ENCODE measurements around the gene TTC39B. TPM values are rescaled to one million over a fixed set of nuclear protein-coding genes. Genes with fewer than 3 reads are reported as not detected.
A peak's percentile ranks its signal among the peaks of the same experiment; 100 is the strongest.

Gene TTC39B
- polyA plus RNA-seq (2013, experiment 1 of 2) = 2.0 TPM
- polyA plus RNA-seq (2013, experiment 2 of 2) = 1.7 TPM

GRCh38 chr9:15306757-15307522 lies at the start of gene TTC39B:
Gene TTC39B, minus strand, starts transcription at chr9:15307216. Its CDS starts 91 bp downstream, at chr9:15307125.
- Histone ChIP-seq H3K4me1 (ENCODE audit: control insufficient read depth in 2 of 2, insufficient read depth in 1 of 2, low read depth in 1 of 2, low read length in 2 of 2) (peaks cover 4 to 7% of the 10 kb centered on the region in 2 donors), H3K27me3 (ENCODE audit: control insufficient read depth in 3 of 3, insufficient read depth in 3 of 3, low read depth in 1 of 3, low read length in 3 of 3) (peaks cover 0 to 7% (median 4%) of the 10 kb centered on the region in 3 experiments)
- DNase-seq (ENCODE audit: low spot score) = peak; percentile 90

GRCh38 chr9:15355669-15356068 lies 48.7 kb upstream of the TTC39B start:
- H2BK12ac ChIP-seq (ENCODE audit: low read length) = no peak overlapping the region
- no peak overlapping the region for H2AFZ ChIP-seq (ENCODE audit: low read length)
- H4K8ac ChIP-seq (ENCODE audit: low read depth, low read length) = no peak overlapping the region
- no peak overlapping the region for H3K18ac ChIP-seq (ENCODE audit: low read length)
- no peak overlapping the region for H3K4ac ChIP-seq (ENCODE audit: low read length)
- no peaks in the 10 kb centered on the region for H3K4me1 ChIP-seq (ENCODE audit: control insufficient read depth in 2 of 2, insufficient read depth in 1 of 2, low read depth in 1 of 2, low read length in 2 of 2)
- H3K27me3 ChIP-seq (ENCODE audit: control insufficient read depth in 3 of 3, insufficient read depth in 3 of 3, low read depth in 1 of 3, low read length in 3 of 3) = no peaks in the 10 kb centered on the region
- no peak overlapping the region for H3K9ac ChIP-seq (ENCODE audit: low read depth, low read length, poor library complexity)
- H3K27ac ChIP-seq (replicated peaks; ENCODE audit: low read length) = no peak overlapping the region
- H3K4me3 ChIP-seq (ENCODE audit: low read length in 2 of 2) = no peak overlapping the region
- no CpG with 5 or more reads among the region's 6 CpGs for WGBS, 2 donors (ENCODE audit: extremely low coverage in 2 of 2, insufficient read length in 2 of 2, insufficient replicate concordance in 1 of 2)
- H2BK5ac ChIP-seq (ENCODE audit: low read length) = no peak overlapping the region
- no peaks in the 10 kb centered on the region for H3K9me3 ChIP-seq (replicated peaks in 1 of 2; ENCODE audit: control insufficient read depth in 2 of 2, insufficient read depth in 1 of 2, low read depth in 1 of 2, low read length in 2 of 2)
- DNase-seq (ENCODE audit: low spot score) = no peak
- no peak overlapping the region for H4K91ac ChIP-seq (ENCODE audit: low read depth, low read length, poor library complexity)
- H3K14ac ChIP-seq (ENCODE audit: low read length) = no peak overlapping the region
- H2BK120ac ChIP-seq (ENCODE audit: low read depth, low read length) = no peak overlapping the region
- H3K79me1 ChIP-seq (ENCODE audit: low read depth, low read length) = no peaks in the 10 kb centered on the region
- H2AK5ac ChIP-seq (ENCODE audit: low read depth, low read length) = no peak overlapping the region
- H3K4me2 ChIP-seq (ENCODE audit: insufficient read depth, low read length, poor library complexity, severe bottlenecking) = no peak overlapping the region
- H3K36me3 ChIP-seq (replicated peaks in 1 of 2; ENCODE audit: control insufficient read depth in 2 of 2, insufficient read depth in 2 of 2, low read length in 2 of 2) = no peaks in the 10 kb centered on the region
- no peak overlapping the region for H2BK15ac ChIP-seq (ENCODE audit: low read length)
- H3K23ac ChIP-seq (ENCODE audit: low read depth, low read length, poor library complexity) = no peak overlapping the region

More at GRCh38 chr9:15306757-15307522, at the start of gene TTC39B:
- Histone ChIP-seq H3K79me1 (ENCODE audit: low read depth, low read length) (no peaks in the 10 kb centered on the region), H3K18ac (ENCODE audit: low read length) (peak within 1 kb of the TSS; percentile 97), H3K27ac (replicated peaks; ENCODE audit: low read length) (peak within 1 kb of the TSS; percentile 73), H2BK12ac (ENCODE audit: low read length) (peak within 1 kb of the TSS; percentile 68), H2AK5ac (ENCODE audit: low read depth, low read length) (no peak within 1 kb of the TSS), H3K36me3 (replicated peaks in 1 of 2; ENCODE audit: control insufficient read depth in 2 of 2, insufficient read depth in 2 of 2, low read length in 2 of 2) (no peaks in the 10 kb centered on the region), H3K9ac (ENCODE audit: low read depth, low read length, poor library complexity) (peak within 1 kb of the TSS; percentile 86), H3K4me2 (ENCODE audit: insufficient read depth, low read length, poor library complexity, severe bottlenecking) (peak within 1 kb of the TSS; percentile 87), H4K91ac (ENCODE audit: low read depth, low read length, poor library complexity) (no peak within 1 kb of the TSS), H3K23ac (ENCODE audit: low read depth, low read length, poor library complexity) (peak within 1 kb of the TSS; percentile 81), H3K4ac (ENCODE audit: low read length) (no peak within 1 kb of the TSS), H3K14ac (ENCODE audit: low read length) (no peak within 1 kb of the TSS), H2AFZ (ENCODE audit: low read length) (peak within 1 kb of the TSS; percentile 100), H3K4me3 (ENCODE audit: low read length in 2 of 2) (peak within 1 kb of the TSS; percentile 93 to 94), H2BK5ac (ENCODE audit: low read length) (peak within 1 kb of the TSS; percentile 82), H2BK120ac (ENCODE audit: low read depth, low read length) (no peak within 1 kb of the TSS), H3K9me3 (replicated peaks in 1 of 2; ENCODE audit: control insufficient read depth in 2 of 2, insufficient read depth in 1 of 2, low read depth in 1 of 2, low read length in 2 of 2) (no peaks in the 10 kb centered on the region), H4K8ac (ENCODE audit: low read depth, low read length) (no peak within 1 kb of the TSS), H2BK15ac (ENCODE audit: low read length) (peak within 1 kb of the TSS; percentile 89)
- no CpG with 5 or more reads among the region's 67 CpGs for WGBS, 2 donors (ENCODE audit: extremely low coverage in 2 of 2, insufficient read length in 2 of 2, insufficient replicate concordance in 1 of 2)

- Histone ChIP-seq H2BK5ac (ENCODE audit: low read length) (no peak overlapping the region), H3K4me2 (ENCODE audit: insufficient read depth, low read length, poor library complexity, severe bottlenecking) (no peak overlapping the region), H3K27me3 (ENCODE audit: control insufficient read depth in 3 of 3, insufficient read depth in 3 of 3, low read depth in 1 of 3, low read length in 3 of 3) (no peaks in the 10 kb centered on the region), H3K27ac (replicated peaks; ENCODE audit: low read length) (no peak overlapping the region), H2BK15ac (ENCODE audit: low read length) (no peak overlapping the region), H2AFZ (ENCODE audit: low read length) (no peak overlapping the region), H3K18ac (ENCODE audit: low read length) (no peak overlapping the region), H3K23ac (ENCODE audit: low read depth, low read length, poor library complexity) (no peak overlapping the region), H3K14ac (ENCODE audit: low read length) (no peak overlapping the region), H4K8ac (ENCODE audit: low read depth, low read length) (no peak overlapping the region), H3K4ac (ENCODE audit: low read length) (no peak overlapping the region), H3K9ac (ENCODE audit: low read depth, low read length, poor library complexity) (no peak overlapping the region), H2BK12ac (ENCODE audit: low read length) (no peak overlapping the region), H2BK120ac (ENCODE audit: low read depth, low read length) (no peak overlapping the region), H2AK5ac (ENCODE audit: low read depth, low read length) (no peak overlapping the region), H3K4me1 (ENCODE audit: control insufficient read depth in 2 of 2, insufficient read depth in 1 of 2, low read depth in 1 of 2, low read length in 2 of 2) (no peaks in the 10 kb centered on the region), H3K79me1 (ENCODE audit: low read depth, low read length) (no peaks in the 10 kb centered on the region), H3K4me3 (ENCODE audit: low read length in 2 of 2) (no peak overlapping the region), H3K9me3 (replicated peaks in 1 of 2; ENCODE audit: control insufficient read depth in 2 of 2, insufficient read depth in 1 of 2, low read depth in 1 of 2, low read length in 2 of 2) (no peaks in the 10 kb centered on the region), H3K36me3 (replicated peaks in 1 of 2; ENCODE audit: control insufficient read depth in 2 of 2, insufficient read depth in 2 of 2, low read length in 2 of 2) (no peaks in the 10 kb centered on the region), H4K91ac (ENCODE audit: low read depth, low read length, poor library complexity) (no peak overlapping the region)
- no CpG with 5 or more reads among the region's 3 CpGs for WGBS, 2 donors (ENCODE audit: extremely low coverage in 2 of 2, insufficient read length in 2 of 2, insufficient replicate concordance in 1 of 2)
- no peak for DNase-seq (ENCODE audit: low spot score)
Measured at GRCh38 chr9:15354713-15355112, 47.7 kb upstream of the TTC39B start.

- Histone ChIP-seq H2BK12ac (ENCODE audit: low read length) (no peak overlapping the region), H3K9me3 (replicated peaks in 1 of 2; ENCODE audit: control insufficient read depth in 2 of 2, insufficient read depth in 1 of 2, low read depth in 1 of 2, low read length in 2 of 2) (no peaks in the 10 kb centered on the region), H2BK120ac (ENCODE audit: low read depth, low read length) (no peak overlapping the region), H2BK15ac (ENCODE audit: low read length) (no peak overlapping the region), H3K36me3 (replicated peaks in 1 of 2; ENCODE audit: control insufficient read depth in 2 of 2, insufficient read depth in 2 of 2, low read length in 2 of 2) (no peaks in the 10 kb centered on the region), H3K27me3 (ENCODE audit: control insufficient read depth in 3 of 3, insufficient read depth in 3 of 3, low read depth in 1 of 3, low read length in 3 of 3) (no peaks in the 10 kb centered on the region), H3K9ac (ENCODE audit: low read depth, low read length, poor library complexity) (no peak overlapping the region), H3K4me3 (ENCODE audit: low read length in 2 of 2) (no peak overlapping the region), H4K8ac (ENCODE audit: low read depth, low read length) (no peak overlapping the region), H3K79me1 (ENCODE audit: low read depth, low read length) (no peaks in the 10 kb centered on the region), H3K4me2 (ENCODE audit: insufficient read depth, low read length, poor library complexity, severe bottlenecking) (peak overlapping the region; percentile 11), H2AFZ (ENCODE audit: low read length) (no peak overlapping the region), H3K14ac (ENCODE audit: low read length) (no peak overlapping the region), H4K91ac (ENCODE audit: low read depth, low read length, poor library complexity) (no peak overlapping the region), H3K4ac (ENCODE audit: low read length) (no peak overlapping the region), H2AK5ac (ENCODE audit: low read depth, low read length) (no peak overlapping the region), H3K27ac (replicated peaks; ENCODE audit: low read length) (no peak overlapping the region), H3K18ac (ENCODE audit: low read length) (no peak overlapping the region), H3K23ac (ENCODE audit: low read depth, low read length, poor library complexity) (no peak overlapping the region), H2BK5ac (ENCODE audit: low read length) (no peak overlapping the region), H3K4me1 (ENCODE audit: control insufficient read depth in 2 of 2, insufficient read depth in 1 of 2, low read depth in 1 of 2, low read length in 2 of 2) (no peaks in the 10 kb centered on the region)
- DNase-seq (ENCODE audit: low spot score) = no peak
- WGBS, 2 donors (ENCODE audit: extremely low coverage in 2 of 2, insufficient read length in 2 of 2, insufficient replicate concordance in 1 of 2) = no CpG with 5 or more reads among the region's 4 CpGs
Measured at GRCh38 chr9:15353892-15354291, 46.9 kb upstream of the TTC39B start.

Measured in neuronal stem cell (in vitro differentiated cells).